Stimulated activated CD4-positive, alpha-beta T cell treated with anti-CD3 and anti-CD28 coated beads, Interleukin-1b, Interleukin-23, amount 100 ng/mL, for 24 hours (primary cell): ENCODE measurements around the gene TNFSF8.

Source experiments
- DNase-seq, 4 experiments: peaks; one replicate each; pipeline ENCODE4 v3.0.0-alpha.2; 2020; ENCODE audit warnings: low read depth in 4 of 4, low spot score in 1 of 4

Gene TNFSF8

DNA sequence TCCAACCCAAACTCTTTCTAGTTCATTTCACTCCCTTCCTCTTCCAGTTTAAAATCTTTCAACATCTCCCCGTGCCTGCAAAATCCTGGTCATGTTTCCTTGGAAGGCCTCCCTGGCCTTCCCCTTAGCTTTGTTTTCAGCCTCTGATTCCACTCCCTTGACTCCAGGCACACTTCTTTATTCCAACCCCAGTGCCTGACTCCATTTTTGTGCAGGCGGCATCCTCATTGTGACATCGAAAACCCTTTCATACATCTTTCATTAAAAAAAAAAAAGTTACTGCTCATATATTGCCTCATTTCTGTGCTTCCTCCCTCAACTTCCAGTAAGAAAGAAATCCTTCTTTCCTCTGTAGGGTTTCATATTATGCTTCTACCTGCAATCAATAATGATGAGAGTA, 7.1 kb upstream of the TNFSF8 start:
- no peak for DNase-seq

DNA sequence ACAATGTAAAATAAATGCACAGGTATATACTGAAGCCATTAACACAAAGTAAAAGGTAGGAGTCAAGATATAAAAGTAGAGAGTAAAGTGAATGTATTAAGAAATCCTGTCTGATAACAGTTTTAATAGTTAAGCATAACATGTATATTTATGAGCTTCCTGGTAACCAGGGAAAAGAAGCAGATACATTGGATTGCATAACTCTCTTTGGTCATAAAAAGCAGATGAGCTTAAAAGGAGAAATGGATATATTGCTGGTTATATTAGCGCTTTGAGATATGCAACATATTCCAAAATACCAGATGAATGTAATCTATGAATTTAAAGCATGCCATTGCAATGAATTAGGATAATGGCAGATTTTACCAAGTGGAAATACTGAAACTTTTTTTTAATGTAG, 6.2 kb upstream of the TNFSF8 start:
- DNase-seq = no peak

GRCh38 chr9:114935119-114935518, 4.7 kb upstream of the TNFSF8 start:
- DNase-seq = no peak

- no peak for DNase-seq
Observed at GRCh38 chr9:114932502-114932901, 2.1 kb upstream of the TNFSF8 start.

DNA sequence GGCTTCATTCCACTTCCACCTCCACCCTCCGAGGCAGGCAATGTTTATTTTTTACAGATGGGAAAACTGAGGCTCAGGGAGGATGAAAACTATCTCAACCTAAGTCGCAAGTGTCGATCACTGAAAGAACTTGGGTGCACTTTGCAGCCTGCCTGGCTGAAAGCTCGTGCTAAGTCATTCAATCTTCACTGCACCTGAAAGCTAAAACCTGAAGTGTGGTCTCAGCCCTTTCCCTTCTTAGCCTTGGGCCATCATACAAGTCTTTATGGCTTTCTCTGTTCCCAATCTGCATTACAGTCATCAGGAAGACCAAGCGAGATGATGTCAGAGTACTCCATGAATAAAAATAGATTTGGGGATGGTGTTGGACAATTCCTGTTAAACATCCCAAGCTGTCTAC, 1.0 kb upstream of the TNFSF8 start:
- no peak for DNase-seq

GRCh38 chr9:114929201-114929600, 1.2 kb downstream of the TNFSF8 start:
- no peak for DNase-seq

DNA sequence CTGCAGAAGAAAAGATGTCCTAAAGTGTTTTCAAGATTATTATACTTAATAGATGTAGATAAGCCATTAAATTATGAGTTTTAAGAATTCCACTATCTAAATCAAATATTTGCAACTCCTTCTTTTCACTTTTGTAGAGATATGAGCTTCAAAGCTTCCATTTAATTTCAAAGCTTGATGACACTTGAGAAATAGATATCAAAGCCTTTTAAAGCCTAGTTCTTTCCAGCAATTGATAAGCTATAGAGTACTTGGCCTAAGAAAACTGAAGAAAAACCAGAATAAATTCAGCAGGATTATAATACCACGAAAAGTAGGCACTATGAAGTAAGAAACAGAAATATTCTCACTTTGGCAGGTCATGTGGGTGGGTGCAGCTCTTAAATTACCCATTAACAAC, 1.7 kb downstream of the TNFSF8 start:
- no peak for DNase-seq

GRCh38 chr9:114928136-114928535, 2.3 kb downstream of the TNFSF8 start:
- DNase-seq = no peak

GRCh38 chr9:114925672-114926071, 4.7 kb downstream of the TNFSF8 start:
- DNase-seq = no peak

- no peak for DNase-seq
Observed at GRCh38 chr9:114925039-114925438, 5.4 kb downstream of the TNFSF8 start.

GRCh38 chr9:114924327-114924726, 6.1 kb downstream of the TNFSF8 start:
- DNase-seq = no peak

DNA sequence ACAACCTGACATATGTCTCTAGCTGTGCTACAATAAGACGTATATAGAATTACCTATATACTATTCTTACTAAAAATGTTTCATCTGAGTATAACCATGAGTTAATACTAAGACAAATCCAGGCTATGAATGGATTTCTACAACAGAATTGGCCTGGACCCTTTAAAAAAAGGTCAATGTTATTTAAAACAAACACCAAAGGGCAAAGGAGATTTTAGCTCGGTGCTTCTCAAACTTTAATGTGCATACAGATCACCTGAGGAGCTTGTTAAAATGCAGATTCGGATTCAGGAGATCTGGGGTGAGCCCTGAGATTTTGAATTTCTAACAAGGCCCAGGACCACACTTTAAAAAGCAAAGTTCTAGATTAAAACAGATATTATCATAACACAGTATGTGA, 6.5 kb downstream of the TNFSF8 start:
- DNase-seq = no peak

GRCh38 chr9:114921171-114921570, 9.2 kb downstream of the TNFSF8 start:
- DNase-seq = no peak

DNA sequence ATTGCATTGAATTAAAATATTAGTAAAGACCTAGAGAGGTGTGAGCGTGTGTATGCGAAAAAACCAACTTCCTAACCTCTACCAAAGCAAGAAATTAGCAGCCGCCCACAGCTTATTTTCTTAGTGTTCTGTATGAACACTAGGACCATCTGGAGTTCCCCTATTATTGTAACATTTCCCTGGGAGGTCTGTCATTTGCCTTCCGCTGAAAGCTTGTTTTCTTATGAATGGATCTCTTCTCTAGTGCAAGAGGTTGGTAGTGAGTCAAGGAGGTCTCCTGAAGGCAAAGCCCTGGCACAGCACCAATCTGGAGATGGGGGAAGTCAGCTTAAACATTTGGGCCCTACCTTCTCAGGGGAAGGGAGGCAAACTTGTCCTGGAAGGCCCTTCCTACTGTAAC, 10.8 kb downstream of the TNFSF8 start:
- no peak for DNase-seq

- no peak for DNase-seq
Observed at GRCh38 chr9:114916481-114916880, 13.9 kb downstream of the TNFSF8 start.

GRCh38 chr9:114914139-114914538, 16.3 kb downstream of the TNFSF8 start:
- no peak for DNase-seq

- DNase-seq = no peak
Observed at GRCh38 chr9:114913656-114914055, 16.7 kb downstream of the TNFSF8 start.

GRCh38 chr9:114913217-114913616, 17.2 kb downstream of the TNFSF8 start:
- DNase-seq = no peak

DNA sequence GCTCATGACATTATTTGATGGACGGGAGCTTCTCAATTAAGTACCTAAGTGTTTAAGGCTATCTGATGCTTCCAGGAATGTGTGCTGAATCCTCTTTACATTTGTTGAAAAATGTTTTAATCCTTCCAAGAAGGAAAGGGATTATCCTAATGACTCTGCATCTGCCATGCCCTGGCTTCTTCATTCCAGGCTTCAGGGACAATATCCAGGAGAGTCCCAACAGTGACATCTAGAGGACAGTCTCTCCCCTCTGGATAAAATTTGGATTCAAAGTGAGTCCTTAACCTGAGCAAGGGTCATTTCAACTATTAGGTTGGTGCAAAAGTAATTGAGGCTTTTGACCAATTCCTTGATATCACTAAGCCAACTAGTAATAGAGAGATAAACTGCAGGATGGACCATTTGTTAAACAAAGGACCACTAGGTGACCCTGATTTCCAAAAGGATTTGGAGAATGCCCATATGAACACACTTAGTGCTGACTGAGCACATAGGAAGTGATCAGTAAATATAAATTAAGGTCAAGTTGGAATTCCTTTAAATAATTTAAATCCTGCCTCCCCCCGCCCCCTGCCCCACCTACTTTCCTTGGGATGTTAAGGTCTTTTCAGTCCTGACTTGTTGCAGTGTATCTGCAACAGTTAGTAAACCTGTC, 19.1 kb downstream of the TNFSF8 start:
- no peak for DNase-seq

GRCh38 chr9:114910541-114910940, 19.9 kb downstream of the TNFSF8 start:
- DNase-seq = no peak

DNA sequence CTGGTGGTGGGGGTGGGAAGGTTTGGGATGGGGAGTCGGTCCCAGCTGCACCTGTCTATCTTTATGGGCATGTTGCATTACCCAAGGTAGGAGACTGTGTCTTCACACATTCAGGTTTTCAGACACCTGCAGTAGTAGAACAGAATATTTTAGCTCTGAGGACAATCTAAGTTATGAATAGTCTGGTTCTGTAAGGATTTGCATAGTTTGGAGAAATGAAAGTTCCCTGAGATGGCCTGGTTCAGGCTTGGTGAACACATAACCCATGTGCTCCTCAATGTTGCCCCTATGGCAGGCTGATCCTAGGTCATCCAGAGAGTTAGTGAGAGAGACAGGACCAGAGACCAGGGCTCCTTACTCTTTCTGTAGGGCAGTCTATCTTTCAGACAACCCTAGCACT, 20.7 kb downstream of the TNFSF8 start:
- DNase-seq = no peak

DNA sequence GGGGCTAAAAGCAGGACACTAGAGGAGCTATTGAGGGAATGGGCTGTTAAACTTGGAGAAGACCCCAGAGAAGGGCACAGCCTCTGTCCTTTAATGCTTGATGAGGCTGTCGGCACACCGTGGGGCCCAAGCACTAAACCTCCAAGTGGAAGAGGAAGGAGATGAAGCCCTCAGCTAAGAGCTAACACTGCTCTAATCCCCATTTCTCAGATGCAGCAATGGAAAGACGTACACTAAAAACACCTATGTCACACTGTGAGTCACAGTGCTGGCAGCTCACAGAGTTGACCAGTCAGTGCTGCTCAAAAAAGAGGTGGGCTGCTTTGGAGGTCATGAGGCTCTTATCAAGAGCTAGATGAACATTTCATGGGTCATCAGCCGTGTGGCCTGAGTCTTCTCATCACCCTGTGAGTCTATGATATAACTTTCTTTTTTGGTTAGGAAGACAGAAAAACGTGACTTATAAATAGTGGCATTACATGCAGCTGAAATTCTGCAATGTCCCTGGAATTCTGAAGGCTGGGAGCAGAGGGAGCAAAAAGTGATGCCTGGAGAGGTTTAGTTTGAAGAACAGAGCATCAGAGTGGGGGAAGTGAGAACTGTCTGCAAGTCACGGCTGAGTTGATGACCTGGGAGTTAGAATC, 21.5 kb downstream of the TNFSF8 start:
- DNase-seq = no peak

- no peak for DNase-seq
Observed at GRCh38 chr9:114908104-114908622, 22.2 kb downstream of the TNFSF8 start.
